HEK293 (cell line): ENCODE results near the gene PDK3.

Source experiments
- YY1 ChIP-seq: fragments of 450-650 bp; formaldehyde crosslinking; IDR thresholded peaks from 2 replicates; pipeline ENCODE4 v1.5.1; 2018; ENCODE audit warnings: missing biosample characterization, missing genetic modification characterization
- ZBTB1 ChIP-seq: fragments of 450-650 bp; formaldehyde crosslinking; IDR thresholded peaks from 2 replicates; pipeline ENCODE4 v1.5.1; 2016; ENCODE audit warnings: missing biosample characterization, missing genetic modification characterization
- ZBTB7A ChIP-seq: fragments of 450-650 bp; formaldehyde crosslinking; IDR thresholded peaks from 2 replicates; pipeline ENCODE4 v1.5.1; 2016; ENCODE audit warnings: low read depth, missing biosample characterization, missing genetic modification characterization
- ZFP69B ChIP-seq: fragments of 450-650 bp; formaldehyde crosslinking; IDR thresholded peaks from 2 replicates; pipeline ENCODE4 v1.5.1; 2016; ENCODE audit warnings: missing biosample characterization, missing genetic modification characterization
- ZNF10 ChIP-seq: fragments of 450-650 bp; formaldehyde crosslinking; IDR thresholded peaks from 2 replicates; pipeline ENCODE4 v1.5.1; 2017; ENCODE audit warnings: missing biosample characterization, missing genetic modification characterization
- ZNF530 ChIP-seq: fragments of 450-650 bp; formaldehyde crosslinking; IDR thresholded peaks from 2 replicates; pipeline ENCODE4 v1.5.1; 2016; ENCODE audit warnings: low read depth, missing biosample characterization, missing genetic modification characterization
- ZNF707 ChIP-seq: fragments of 450-650 bp; formaldehyde crosslinking; IDR thresholded peaks from 2 replicates; pipeline ENCODE4 v1.5.1; 2016; ENCODE audit warnings: missing biosample characterization, missing genetic modification characterization
- ZSCAN23 ChIP-seq: fragments of 450-650 bp; formaldehyde crosslinking; IDR thresholded peaks from 2 replicates; pipeline ENCODE4 v1.5.1; 2016; ENCODE audit warnings: missing biosample characterization, missing genetic modification characterization
- TF ChIP-seq, protein P1 (sequence below): fragments of 450-650 bp; formaldehyde crosslinking; IDR thresholded peaks from 2 replicates; pipeline ENCODE4 v1.5.1; 2016; ENCODE audit warnings: missing biosample characterization, missing genetic modification characterization
- TF ChIP-seq, protein P2 (sequence below): IDR thresholded peaks from 2 replicates; pipeline ENCODE4 v1.6.1; 2011; ENCODE audit warnings: mild to moderate bottlenecking, low read depth, low read length, borderline replicate concordance
- TF ChIP-seq, protein P3 (sequence below): fragments of 450-650 bp; formaldehyde crosslinking; IDR thresholded peaks from 2 replicates; pipeline ENCODE4 v1.5.1; 2016; ENCODE audit warnings: missing biosample characterization, missing genetic modification characterization
- TF ChIP-seq, protein P4 (sequence below): sonication (generic); formaldehyde crosslinking; IDR thresholded peaks from 2 replicates; pipeline ENCODE4 v1.8.1; 2022; ENCODE audit warnings: mild to moderate bottlenecking, moderate library complexity, missing genetic modification reagents
- TF ChIP-seq, protein P5 (sequence below): fragments of 450-650 bp; formaldehyde crosslinking; conservative IDR thresholded peaks from 2 replicates; pipeline ENCODE4 v1.5.1; 2016; ENCODE audit warnings: low read depth, missing biosample characterization, missing genetic modification characterization

DNA sequence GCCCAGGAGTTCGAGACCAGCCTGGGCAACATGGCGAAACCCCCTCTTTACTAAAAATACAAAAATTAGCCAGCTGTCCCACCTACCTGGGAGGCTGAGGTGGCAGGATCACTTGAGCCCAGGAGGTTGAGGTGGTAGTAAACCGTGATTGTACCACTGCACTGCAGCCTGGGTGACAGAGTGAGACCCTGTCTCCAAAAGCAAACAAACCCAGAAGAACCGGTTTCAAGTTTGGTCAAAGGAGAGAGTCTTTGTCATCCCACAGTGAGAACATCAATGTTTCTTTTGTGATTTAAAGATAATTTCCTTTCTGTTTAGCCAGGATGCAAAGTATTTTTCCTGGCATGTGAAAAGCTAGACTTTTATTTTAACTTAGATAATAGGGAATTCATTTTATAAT is 26.7 kb downstream of the PDK3 start:
- TF ChIP-seq, protein P1, sequence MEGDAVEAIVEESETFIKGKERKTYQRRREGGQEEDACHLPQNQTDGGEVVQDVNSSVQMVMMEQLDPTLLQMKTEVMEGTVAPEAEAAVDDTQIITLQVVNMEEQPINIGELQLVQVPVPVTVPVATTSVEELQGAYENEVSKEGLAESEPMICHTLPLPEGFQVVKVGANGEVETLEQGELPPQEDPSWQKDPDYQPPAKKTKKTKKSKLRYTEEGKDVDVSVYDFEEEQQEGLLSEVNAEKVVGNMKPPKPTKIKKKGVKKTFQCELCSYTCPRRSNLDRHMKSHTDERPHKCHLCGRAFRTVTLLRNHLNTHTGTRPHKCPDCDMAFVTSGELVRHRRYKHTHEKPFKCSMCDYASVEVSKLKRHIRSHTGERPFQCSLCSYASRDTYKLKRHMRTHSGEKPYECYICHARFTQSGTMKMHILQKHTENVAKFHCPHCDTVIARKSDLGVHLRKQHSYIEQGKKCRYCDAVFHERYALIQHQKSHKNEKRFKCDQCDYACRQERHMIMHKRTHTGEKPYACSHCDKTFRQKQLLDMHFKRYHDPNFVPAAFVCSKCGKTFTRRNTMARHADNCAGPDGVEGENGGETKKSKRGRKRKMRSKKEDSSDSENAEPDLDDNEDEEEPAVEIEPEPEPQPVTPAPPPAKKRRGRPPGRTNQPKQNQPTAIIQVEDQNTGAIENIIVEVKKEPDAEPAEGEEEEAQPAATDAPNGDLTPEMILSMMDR, result no peak
- TF ChIP-seq, protein P2, sequence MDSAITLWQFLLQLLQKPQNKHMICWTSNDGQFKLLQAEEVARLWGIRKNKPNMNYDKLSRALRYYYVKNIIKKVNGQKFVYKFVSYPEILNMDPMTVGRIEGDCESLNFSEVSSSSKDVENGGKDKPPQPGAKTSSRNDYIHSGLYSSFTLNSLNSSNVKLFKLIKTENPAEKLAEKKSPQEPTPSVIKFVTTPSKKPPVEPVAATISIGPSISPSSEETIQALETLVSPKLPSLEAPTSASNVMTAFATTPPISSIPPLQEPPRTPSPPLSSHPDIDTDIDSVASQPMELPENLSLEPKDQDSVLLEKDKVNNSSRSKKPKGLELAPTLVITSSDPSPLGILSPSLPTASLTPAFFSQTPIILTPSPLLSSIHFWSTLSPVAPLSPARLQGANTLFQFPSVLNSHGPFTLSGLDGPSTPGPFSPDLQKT, result no peak
- no peak for TF ChIP-seq ZBTB7A (tag by site-specific recombination)
- TF ChIP-seq ZSCAN23, result no peak
- no peak for TF ChIP-seq ZFP69B (tag by site-specific recombination)
- TF ChIP-seq ZBTB1 (tag by site-specific recombination), result no peak
- TF ChIP-seq ZNF707 (tag by site-specific recombination), result no peak
- no peak for TF ChIP-seq ZNF530 (tag by site-specific recombination)
- TF ChIP-seq, protein P3, sequence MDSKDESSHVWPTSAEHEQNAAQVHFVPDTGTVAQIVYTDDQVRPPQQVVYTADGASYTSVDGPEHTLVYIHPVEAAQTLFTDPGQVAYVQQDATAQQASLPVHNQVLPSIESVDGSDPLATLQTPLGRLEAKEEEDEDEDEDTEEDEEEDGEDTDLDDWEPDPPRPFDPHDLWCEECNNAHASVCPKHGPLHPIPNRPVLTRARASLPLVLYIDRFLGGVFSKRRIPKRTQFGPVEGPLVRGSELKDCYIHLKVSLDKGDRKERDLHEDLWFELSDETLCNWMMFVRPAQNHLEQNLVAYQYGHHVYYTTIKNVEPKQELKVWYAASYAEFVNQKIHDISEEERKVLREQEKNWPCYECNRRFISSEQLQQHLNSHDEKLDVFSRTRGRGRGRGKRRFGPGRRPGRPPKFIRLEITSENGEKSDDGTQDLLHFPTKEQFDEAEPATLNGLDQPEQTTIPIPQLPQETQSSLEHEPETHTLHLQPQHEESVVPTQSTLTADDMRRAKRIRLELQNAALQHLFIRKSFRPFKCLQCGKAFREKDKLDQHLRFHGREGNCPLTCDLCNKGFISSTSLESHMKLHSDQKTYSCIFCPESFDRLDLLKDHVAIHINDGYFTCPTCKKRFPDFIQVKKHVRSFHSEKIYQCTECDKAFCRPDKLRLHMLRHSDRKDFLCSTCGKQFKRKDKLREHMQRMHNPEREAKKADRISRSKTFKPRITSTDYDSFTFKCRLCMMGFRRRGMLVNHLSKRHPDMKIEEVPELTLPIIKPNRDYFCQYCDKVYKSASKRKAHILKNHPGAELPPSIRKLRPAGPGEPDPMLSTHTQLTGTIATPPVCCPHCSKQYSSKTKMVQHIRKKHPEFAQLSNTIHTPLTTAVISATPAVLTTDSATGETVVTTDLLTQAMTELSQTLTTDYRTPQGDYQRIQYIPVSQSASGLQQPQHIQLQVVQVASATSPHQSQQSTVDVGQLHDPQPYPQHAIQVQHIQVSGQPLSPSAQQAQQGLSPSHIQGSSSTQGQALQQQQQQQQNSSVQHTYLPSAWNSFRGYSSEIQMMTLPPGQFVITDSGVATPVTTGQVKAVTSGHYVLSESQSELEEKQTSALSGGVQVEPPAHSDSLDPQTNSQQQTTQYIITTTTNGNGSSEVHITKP, result no peak
- TF ChIP-seq, protein P4, sequence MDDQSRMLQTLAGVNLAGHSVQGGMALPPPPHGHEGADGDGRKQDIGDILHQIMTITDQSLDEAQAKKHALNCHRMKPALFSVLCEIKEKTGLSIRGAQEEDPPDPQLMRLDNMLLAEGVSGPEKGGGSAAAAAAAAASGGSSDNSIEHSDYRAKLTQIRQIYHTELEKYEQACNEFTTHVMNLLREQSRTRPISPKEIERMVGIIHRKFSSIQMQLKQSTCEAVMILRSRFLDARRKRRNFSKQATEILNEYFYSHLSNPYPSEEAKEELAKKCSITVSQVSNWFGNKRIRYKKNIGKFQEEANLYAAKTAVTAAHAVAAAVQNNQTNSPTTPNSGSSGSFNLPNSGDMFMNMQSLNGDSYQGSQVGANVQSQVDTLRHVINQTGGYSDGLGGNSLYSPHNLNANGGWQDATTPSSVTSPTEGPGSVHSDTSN, result no peak
- TF ChIP-seq, protein P5, sequence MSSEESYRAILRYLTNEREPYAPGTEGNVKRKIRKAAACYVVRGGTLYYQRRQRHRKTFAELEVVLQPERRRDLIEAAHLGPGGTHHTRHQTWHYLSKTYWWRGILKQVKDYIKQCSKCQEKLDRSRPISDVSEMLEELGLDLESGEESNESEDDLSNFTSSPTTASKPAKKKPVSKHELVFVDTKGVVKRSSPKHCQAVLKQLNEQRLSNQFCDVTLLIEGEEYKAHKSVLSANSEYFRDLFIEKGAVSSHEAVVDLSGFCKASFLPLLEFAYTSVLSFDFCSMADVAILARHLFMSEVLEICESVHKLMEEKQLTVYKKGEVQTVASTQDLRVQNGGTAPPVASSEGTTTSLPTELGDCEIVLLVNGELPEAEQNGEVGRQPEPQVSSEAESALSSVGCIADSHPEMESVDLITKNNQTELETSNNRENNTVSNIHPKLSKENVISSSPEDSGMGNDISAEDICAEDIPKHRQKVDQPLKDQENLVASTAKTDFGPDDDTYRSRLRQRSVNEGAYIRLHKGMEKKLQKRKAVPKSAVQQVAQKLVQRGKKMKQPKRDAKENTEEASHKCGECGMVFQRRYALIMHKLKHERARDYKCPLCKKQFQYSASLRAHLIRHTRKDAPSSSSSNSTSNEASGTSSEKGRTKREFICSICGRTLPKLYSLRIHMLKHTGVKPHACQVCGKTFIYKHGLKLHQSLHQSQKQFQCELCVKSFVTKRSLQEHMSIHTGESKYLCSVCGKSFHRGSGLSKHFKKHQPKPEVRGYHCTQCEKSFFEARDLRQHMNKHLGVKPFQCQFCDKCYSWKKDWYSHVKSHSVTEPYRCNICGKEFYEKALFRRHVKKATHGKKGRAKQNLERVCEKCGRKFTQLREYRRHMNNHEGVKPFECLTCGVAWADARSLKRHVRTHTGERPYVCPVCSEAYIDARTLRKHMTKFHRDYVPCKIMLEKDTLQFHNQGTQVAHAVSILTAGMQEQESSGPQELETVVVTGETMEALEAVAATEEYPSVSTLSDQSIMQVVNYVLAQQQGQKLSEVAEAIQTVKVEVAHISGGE (tag by site-specific recombination), result no peak
- no peak for TF ChIP-seq YY1 (tag by site-specific recombination)
- TF ChIP-seq ZNF10 (tag by site-specific recombination), result no peak
